NCI-H748 (cell line): ENCODE measurements around the gene CACNA1G.
A peak's percentile ranks its signal among the peaks of the same experiment; 100 is the strongest.

ENCODE experiments used
- DNase-seq: peaks from one replicate; lab custom pipeline; 2025; ENCODE audit not compliant: unreplicated experiment; lab: John Stamatoyannopoulos, UW

The CACNA1G gene

GRCh38 chr17:50645748-50646682 is 85.5 kb downstream of the CACNA1G start:
- no peak for DNase-seq

GRCh38 chr17:50647187-50647586 is 86.7 kb downstream of the CACNA1G start:
- no peak for DNase-seq

GRCh38 chr17:50649042-50649908 is 88.8 kb downstream of the CACNA1G start:
- no peak for DNase-seq

GRCh38 chr17:50651661-50652060 is 91.1 kb downstream of the CACNA1G start:
- no peak for DNase-seq

- DNase-seq: no peak
Observed at GRCh38 chr17:50653738-50654137, 93.2 kb downstream of the CACNA1G start.

- no peak for DNase-seq
Observed at GRCh38 chr17:50656509-50656908, 96.0 kb downstream of the CACNA1G start.

- DNase-seq: no peak
Observed at GRCh38 chr17:50657054-50657453, 96.5 kb downstream of the CACNA1G start.

GRCh38 chr17:50657627-50658026 is 97.1 kb downstream of the CACNA1G start:
- no peak for DNase-seq

- no peak for DNase-seq
Observed at GRCh38 chr17:50658616-50659015, 98.1 kb downstream of the CACNA1G start.

GRCh38 chr17:50659179-50659578 is 98.7 kb downstream of the CACNA1G start:
- DNase-seq: no peak

GRCh38 chr17:50660042-50660886 is 99.7 kb downstream of the CACNA1G start:
- peak; percentile 12 for DNase-seq

- DNase-seq: no peak
Observed at GRCh38 chr17:50660887-50661345, 100.4 kb downstream of the CACNA1G start.

GRCh38 chr17:50661348-50661747 is 100.8 kb downstream of the CACNA1G start:
- DNase-seq: no peak

- DNase-seq: no peak
Observed at GRCh38 chr17:50661795-50662391, 101.4 kb downstream of the CACNA1G start.

GRCh38 chr17:50662632-50663225 is 102.2 kb downstream of the CACNA1G start:
- no peak for DNase-seq

- no peak for DNase-seq
Observed at GRCh38 chr17:50663812-50664374, 103.4 kb downstream of the CACNA1G start.

GRCh38 chr17:50664788-50665458 is 104.4 kb downstream of the CACNA1G start:
- no peak for DNase-seq

GRCh38 chr17:50665838-50666237 is 105.3 kb downstream of the CACNA1G start:
- no peak for DNase-seq

- DNase-seq: no peak
Observed at GRCh38 chr17:50666316-50666715, 105.8 kb downstream of the CACNA1G start.
